Measurements from ENCODE around the gene DNAJA1. TPM values are rescaled to one million over a fixed set of nuclear protein-coding genes. Genes with fewer than 3 reads are reported as not detected.
A peak's percentile ranks its signal among the peaks of the same experiment; 100 is the strongest.

The DNAJA1 gene
- total RNA-seq, 1 donor from 2014 or later, result 70.0 TPM

GRCh38 chr9:33065157-33066076 is 40.3 kb downstream of the DNAJA1 start:
- intact Hi-C loops (cut with DNase I), result no loop called here
- Histone ChIP-seq H3K36me3 (peaks cover 7 to 75% of the 10 kb centered on the region in 2 donors), H3K4me1 (no peaks in the 10 kb centered on the region), H3K27ac (no peak overlapping the region), H3K4me3 (no peak overlapping the region), H3K9me3 (no peaks in the 10 kb centered on the region), H3K27me3 (no peaks in the 10 kb centered on the region)
- no peak for DNase-seq (ENCODE audit: extremely low spot score in 2 of 2)
- TF ChIP-seq POLR2AphosphoS5 (IDR thresholded peaks at IDR 0.05; ENCODE audit: insufficient read depth in 1 of 2, low read depth in 1 of 2), result no peak
- TF ChIP-seq POLR2A (IDR thresholded peaks at IDR 0.05), result no peak
- TF ChIP-seq, protein P1, sequence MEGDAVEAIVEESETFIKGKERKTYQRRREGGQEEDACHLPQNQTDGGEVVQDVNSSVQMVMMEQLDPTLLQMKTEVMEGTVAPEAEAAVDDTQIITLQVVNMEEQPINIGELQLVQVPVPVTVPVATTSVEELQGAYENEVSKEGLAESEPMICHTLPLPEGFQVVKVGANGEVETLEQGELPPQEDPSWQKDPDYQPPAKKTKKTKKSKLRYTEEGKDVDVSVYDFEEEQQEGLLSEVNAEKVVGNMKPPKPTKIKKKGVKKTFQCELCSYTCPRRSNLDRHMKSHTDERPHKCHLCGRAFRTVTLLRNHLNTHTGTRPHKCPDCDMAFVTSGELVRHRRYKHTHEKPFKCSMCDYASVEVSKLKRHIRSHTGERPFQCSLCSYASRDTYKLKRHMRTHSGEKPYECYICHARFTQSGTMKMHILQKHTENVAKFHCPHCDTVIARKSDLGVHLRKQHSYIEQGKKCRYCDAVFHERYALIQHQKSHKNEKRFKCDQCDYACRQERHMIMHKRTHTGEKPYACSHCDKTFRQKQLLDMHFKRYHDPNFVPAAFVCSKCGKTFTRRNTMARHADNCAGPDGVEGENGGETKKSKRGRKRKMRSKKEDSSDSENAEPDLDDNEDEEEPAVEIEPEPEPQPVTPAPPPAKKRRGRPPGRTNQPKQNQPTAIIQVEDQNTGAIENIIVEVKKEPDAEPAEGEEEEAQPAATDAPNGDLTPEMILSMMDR (IDR thresholded peaks at IDR 0.05), result no peak

GRCh38 chr9:33068991-33069390 is 43.9 kb downstream of the DNAJA1 start:
- H3K27me3 ChIP-seq, result no peaks in the 10 kb centered on the region
- no peak for DNase-seq (ENCODE audit: extremely low spot score in 2 of 2)
- intact Hi-C loops (cut with DNase I), result no loop called here
- H3K4me3 ChIP-seq, result no peak overlapping the region
- no peaks in the 10 kb centered on the region for H3K9me3 ChIP-seq
- H3K27ac ChIP-seq, result no peak overlapping the region
- H3K36me3 ChIP-seq, result peaks cover 0 to 59% of the 10 kb centered on the region in 2 donors
- H3K4me1 ChIP-seq, result peaks cover 6% of the 10 kb centered on the region
- TF ChIP-seq POLR2AphosphoS5 (IDR thresholded peaks at IDR 0.05; ENCODE audit: insufficient read depth in 1 of 2, low read depth in 1 of 2), result no peak
- TF ChIP-seq POLR2A (IDR thresholded peaks at IDR 0.05), result no peak
- TF ChIP-seq, protein P1 (IDR thresholded peaks at IDR 0.05), result no peak

GRCh38 chr9:33076046-33077004 is 51.3 kb downstream of the DNAJA1 start, which contains the start of gene SMU1:
Gene SMU1, minus strand, starts transcription at chr9:33076674. Its CDS starts 66 bp downstream, at chr9:33076608.
- DNase-seq (ENCODE audit: extremely low spot score in 2 of 2), result peak in 1 of 2 donors; percentile 99
- Histone ChIP-seq H3K4me1 (peaks cover 16% of the 10 kb centered on the region), H3K27ac (peak within 1 kb of the TSS; percentile 90), H3K36me3 (peaks cover 0 to 14% of the 10 kb centered on the region in 2 donors), H3K9me3 (no peaks in the 10 kb centered on the region), H3K27me3 (no peaks in the 10 kb centered on the region), H3K4me3 (peak within 1 kb of the TSS; percentile 66 to 72)
- intact Hi-C loops (cut with DNase I), result no loop called here
- TF ChIP-seq, protein P1 (IDR thresholded peaks at IDR 0.05), result no peak
- TF ChIP-seq POLR2AphosphoS5 (IDR thresholded peaks at IDR 0.05; ENCODE audit: insufficient read depth in 1 of 2, low read depth in 1 of 2) (peak; percentile 94 to 97), POLR2A (IDR thresholded peaks at IDR 0.05) (peak; percentile 53 to 64)

DNA sequence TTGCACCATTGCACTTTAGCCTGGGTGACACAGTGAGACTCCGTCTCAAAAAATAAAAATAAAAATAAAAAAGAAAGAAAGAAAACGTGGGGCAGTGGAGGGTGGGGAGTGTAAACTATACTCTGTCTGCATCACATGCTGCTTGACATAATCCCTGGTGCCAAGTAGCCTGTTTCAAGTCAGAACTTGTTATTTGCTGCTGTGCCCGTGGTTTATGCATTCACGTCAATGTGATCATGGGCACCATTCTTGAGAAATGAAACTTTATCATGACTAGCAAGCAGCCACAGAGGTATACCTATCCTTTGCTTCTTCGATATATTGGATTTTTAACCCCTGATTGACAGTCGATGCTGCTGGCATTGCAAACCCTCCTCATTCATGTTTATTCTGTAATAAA is 55.5 kb downstream of the DNAJA1 start:
- Histone ChIP-seq H3K9me3 (no peaks in the 10 kb centered on the region), H3K4me3 (no peak overlapping the region), H3K27ac (peak overlapping the region; percentile 80), H3K36me3 (no peaks in the 10 kb centered on the region), H3K4me1 (peaks cover 6% of the 10 kb centered on the region), H3K27me3 (no peaks in the 10 kb centered on the region)
- TF ChIP-seq, protein P1 (IDR thresholded peaks at IDR 0.05), result no peak
- peak in 1 of 2 donors; percentile 64 for TF ChIP-seq POLR2AphosphoS5 (IDR thresholded peaks at IDR 0.05; ENCODE audit: insufficient read depth in 1 of 2, low read depth in 1 of 2)
- no peak for DNase-seq (ENCODE audit: extremely low spot score in 2 of 2)
- intact Hi-C loops (cut with DNase I), result loop anchor here (2.0 kb wide), 1 partner anchor 144 kb away; no protein-coding TSS in a partner anchor
